IMR-90 (cell line): ENCODE data around the gene CHD3. TPM values are rescaled to one million over a fixed set of nuclear protein-coding genes. Genes with fewer than 3 reads are reported as not detected.

Experiments used
- ATAC-seq: fragments of 200-7000 bp; cut with Tn5 transposase; 2 replicates; pipeline ENCODE4 v1.9.1; 2020; ENCODE audit warnings: low read depth, mild to moderate bottlenecking, moderate library complexity
- BruUV-seq: library from RNA; stranded (reverse); fragments of 400-500 nt; replicated peaks from 2 replicates; lab custom pipeline; 2021; lab: Mats Ljungman, UMichigan
- CTCF ChIA-PET: fragments of 300-600 bp; formaldehyde crosslinking; extraction: SDS; loops from one replicate; lab custom pipeline; 2021; ENCODE audit warnings: antibody characterized with exemption; lab: Yijun Ruan, JAX
- POLR2A ChIA-PET: fragments of 300-600 bp; sonication (Branson Sonifier 250); formaldehyde crosslinking; loops from one replicate; lab custom pipeline; 2022; ENCODE audit warnings: antibody characterized with exemption; ENCODE audit not compliant: unreplicated experiment; lab: Charles Lee
- DNase-seq: peaks from one replicate; pipeline ENCODE4 v3.0.0; 2013
- H2AFZ ChIP-seq: replicated peaks from 2 replicates; pipeline ENCODE3; 2013; ENCODE audit warnings: low read length, mild to moderate bottlenecking; ENCODE audit not compliant: poor library complexity
- H2AK5ac ChIP-seq: 2 replicates; pipeline ENCODE4 v1.6.1; 2013; ENCODE audit warnings: low read depth, low read length, inconsistent platforms
- H2AK9ac ChIP-seq: replicated peaks from 2 replicates; pipeline ENCODE3; 2013; ENCODE audit warnings: mild to moderate bottlenecking, low read depth, low read length, moderate library complexity; ENCODE audit not compliant: poor library complexity
- H2BK120ac ChIP-seq: 2 replicates; pipeline ENCODE4 v1.6.1; 2013; ENCODE audit warnings: low read depth, low read length, inconsistent platforms
- H2BK15ac ChIP-seq: 3 replicates; pipeline ENCODE4 v1.6.1; 2013; ENCODE audit warnings: low read depth, low read length, inconsistent platforms
- H2BK20ac ChIP-seq: 2 replicates; pipeline ENCODE4 v1.6.1; 2013; ENCODE audit warnings: low read depth, mild to moderate bottlenecking, inconsistent platforms, low read length, moderate library complexity
- H2BK5ac ChIP-seq: 2 replicates; pipeline ENCODE4 v1.6.1; 2013; ENCODE audit warnings: mild to moderate bottlenecking, low read depth, low read length, inconsistent platforms; ENCODE audit not compliant: poor library complexity, severe bottlenecking
- H3K14ac ChIP-seq: replicated peaks from 2 replicates; pipeline ENCODE4 v1.6.1; 2013; ENCODE audit warnings: low read depth, low read length, inconsistent platforms
- H3K18ac ChIP-seq: 2 replicates; pipeline ENCODE4 v1.6.1; 2013; ENCODE audit warnings: low read depth, low read length, control low read depth
- H3K23ac ChIP-seq: 2 replicates; pipeline ENCODE4 v1.6.1; 2013; ENCODE audit warnings: low read depth, low read length, inconsistent platforms
- H3K27ac ChIP-seq: 2 replicates; pipeline ENCODE4 v1.5.1; 2013; ENCODE audit warnings: mild to moderate bottlenecking, control low read depth, low read length; ENCODE audit not compliant: insufficient read depth
- H3K27me3 ChIP-seq: 2 replicates; pipeline ENCODE4 v1.6.1; 2013; ENCODE audit warnings: low read length; ENCODE audit not compliant: control insufficient read depth, insufficient read depth
- H3K36me3 ChIP-seq: 2 replicates; pipeline ENCODE4 v1.6.1; 2013; ENCODE audit warnings: low read length, mixed read lengths; ENCODE audit not compliant: control insufficient read depth, insufficient read depth
- H3K4ac ChIP-seq: 2 replicates; pipeline ENCODE4 v1.6.1; 2013; ENCODE audit warnings: low read depth, low read length, inconsistent platforms
- H3K4me1 ChIP-seq: 2 replicates; pipeline ENCODE4 v1.6.1; 2013; ENCODE audit warnings: low read length, mixed read lengths; ENCODE audit not compliant: control insufficient read depth, insufficient read depth
- H3K4me2 ChIP-seq: 2 replicates; pipeline ENCODE4 v1.6.1; 2013; ENCODE audit warnings: low read depth, mild to moderate bottlenecking, control low read depth, low read length, moderate library complexity
- H3K4me3 ChIP-seq: 2 replicates; pipeline ENCODE4 v1.5.1; 2013; ENCODE audit warnings: low read depth, mild to moderate bottlenecking, control low read depth, low read length, moderate library complexity; ENCODE audit not compliant: insufficient read depth
- H3K56ac ChIP-seq: 2 replicates; pipeline ENCODE4 v1.6.1; 2013; ENCODE audit warnings: low read length, inconsistent platforms; ENCODE audit not compliant: insufficient read depth; ENCODE audit errors: extremely low read depth
- H3K79me1 ChIP-seq, 2 experiments: 2 replicates each; pipeline ENCODE4 v1.6.1; 2013; ENCODE audit warnings: low read length in 2 of 2, inconsistent platforms in 1 of 2, low read depth in 1 of 2
- H3K9ac ChIP-seq: 2 replicates; pipeline ENCODE4 v1.6.1; 2013; ENCODE audit warnings: low read depth, low read length, control low read depth
- H3K9me1 ChIP-seq: 2 replicates; pipeline ENCODE4 v1.6.1; 2013; ENCODE audit warnings: low read length, inconsistent platforms; ENCODE audit not compliant: insufficient read depth
- H3K9me3 ChIP-seq: 2 replicates; pipeline ENCODE4 v1.6.1; 2013; ENCODE audit warnings: low read length; ENCODE audit not compliant: control insufficient read depth, insufficient read depth
- H4K20me1 ChIP-seq: 2 replicates; pipeline ENCODE4 v1.6.1; 2013; ENCODE audit warnings: low read length, inconsistent platforms; ENCODE audit not compliant: insufficient read depth
- H4K5ac ChIP-seq: 2 replicates; pipeline ENCODE4 v1.6.1; 2013; ENCODE audit warnings: mild to moderate bottlenecking, low read depth, low read length, control low read depth
- H4K8ac ChIP-seq, 2 experiments: 2 replicates each; pipeline ENCODE4 v1.6.1; 2013; ENCODE audit warnings: low read depth in 2 of 2, low read length in 2 of 2, control low read depth in 1 of 2, inconsistent platforms in 1 of 2
- H4K91ac ChIP-seq: 2 replicates; pipeline ENCODE4 v1.6.1; 2013; ENCODE audit warnings: low read depth, low read length, inconsistent platforms; ENCODE audit not compliant: insufficient read depth
- FOS ChIP-seq: fragments of 150-350 bp; IDR thresholded peaks from 2 replicates; pipeline ENCODE4 v1.6.1; 2016; ENCODE audit warnings: low read depth, low read length
- MAZ ChIP-seq: IDR thresholded peaks from 2 replicates; pipeline ENCODE4 v1.6.1; 2012; ENCODE audit warnings: low read depth, mild to moderate bottlenecking, low read length, improper control_type of control experiment, moderate library complexity, borderline replicate concordance
- RAD21 ChIP-seq: IDR thresholded peaks from 2 replicates; pipeline ENCODE4 v1.6.1; 2012; ENCODE audit warnings: low read length, improper control_type of control experiment
- WGBS, 2 experiments: methylation state at CpG; one replicate each; pipeline versions ENCODE4 v1.1.5 to v1.1.7; 2013; ENCODE audit warnings: missing lambda C conversion rate in 2 of 2; ENCODE audit not compliant: insufficient read length in 1 of 2; ENCODE audit errors: extremely low coverage in 2 of 2; 5-methylcytosine and 5-hydroxymethylcytosine counted together
- dilution Hi-C: fragments of 300-500 bp; cut with HindIII; formaldehyde crosslinking; loops from one replicate; pipeline ENCODE4 v1.14.3; 2018; ENCODE audit warnings: low sequenced_read_pairs; ENCODE audit not compliant: unreplicated experiment
- in situ Hi-C: fragments of 300-500 bp; cut with MboI; formaldehyde crosslinking; loops from 3 replicates; pipeline ENCODE4 v1.14.3; 2019; ENCODE audit warnings: low sequenced_read_pairs, inconsistent platforms, mixed read lengths
- intact Hi-C: fragments of 100-400 bp; cut with micrococcal nuclease; formaldehyde crosslinking; loops from 2 replicates; pipeline ENCODE4 v1.10.0; 2022
- polyA plus RNA-seq, 3 experiments: library from polyadenylated mRNA; depleted of rRNA; stranded (reverse); fragments of >200 nt; gene quantifications; 2 replicates each; pipeline ENCODE4 v1.2.3, GENCODE V29; 2012; ENCODE audit warnings: low replicate concordance in 1 of 3
- total RNA-seq: library from RNA; depleted of rRNA; stranded (reverse); fragments of >200 nt; gene quantifications from 2 replicates; pipeline ENCODE4 v1.2.3, GENCODE V29; 2012

The CHD3 gene
- total and polyA plus RNA-seq, 2 of the 4 experiments (the other 2 are of a cell fraction): 65.4 to 78.1 TPM

GRCh38 chr17:7922845-7923628 is 34.4 kb downstream of the CHD3 start:
- H4K91ac ChIP-seq: peak overlapping the region; percentile 45; the same call in 1 of the 2 replicates
- H3K36me3 ChIP-seq: no peaks in the 10 kb centered on the region
- H3K27me3 ChIP-seq: no peaks in the 10 kb centered on the region
- peak overlapping the region; percentile 98 for H4K5ac ChIP-seq
- peak overlapping the region; percentile 94 to 99 for H4K8ac ChIP-seq
- peaks cover 2% of the 10 kb centered on the region; the same call in 1 of the 2 replicates for H3K4me1 ChIP-seq
- H3K4ac ChIP-seq: peak overlapping the region; percentile 86
- H3K18ac ChIP-seq: peak overlapping the region; percentile 26
- H3K14ac ChIP-seq: peak overlapping the region; percentile 87
- peak overlapping the region; percentile 67; the same call in 1 of the 2 replicates for H3K23ac ChIP-seq
- H2AFZ ChIP-seq: peak overlapping the region; percentile 90
- no TSS peak for BruUV-seq
- peaks cover 9% of the 10 kb centered on the region for H3K9me1 ChIP-seq
- dilution Hi-C loops (no loop called here), in situ Hi-C loops (no loop called here), intact Hi-C loops (no loop called here)
- H3K79me1 ChIP-seq: no peaks in the 10 kb centered on the region
- ChIA-PET CTCF (no interaction called here), POLR2A (no interaction called here)
- peak overlapping the region; percentile 59; the same call in 1 of the 2 replicates for H2AK5ac ChIP-seq
- H3K56ac ChIP-seq: 0 out of 2 replicates have a peak overlapping the region, but pooled peaks have one; percentile 8
- peak overlapping the region; percentile 79 for H3K4me2 ChIP-seq
- no peak overlapping the region for H2BK20ac ChIP-seq
- H3K4me3 ChIP-seq: peak overlapping the region; percentile 46
- WGBS, 2 experiments: 9% methylated on average over 16 of the region's 45 CpGs; no CpG with 5 or more reads in 1 of the 2 experiments
- H3K9me3 ChIP-seq: no peaks in the 10 kb centered on the region
- no peak for TF ChIP-seq FOS
- peak; percentile 59; the same call in 1 of the 2 replicates for TF ChIP-seq MAZ
- no peak for TF ChIP-seq RAD21
- DNase-seq (peak; percentile 67), ATAC-seq (peak; percentile 97)
- H3K27ac ChIP-seq: peak overlapping the region; percentile 19
- H3K9ac ChIP-seq: peak overlapping the region; percentile 62
- H2BK5ac ChIP-seq: no peak overlapping the region
- H2AK9ac ChIP-seq: peak overlapping the region; percentile 33
- 0 out of 3 replicates have a peak overlapping the region, but pooled peaks have one; percentile 3 for H2BK15ac ChIP-seq
- H2BK120ac ChIP-seq: peak overlapping the region; percentile 32; the same call in 1 of the 2 replicates
- no peaks in the 10 kb centered on the region for H4K20me1 ChIP-seq
